Choroid plexus epithelial cell (primary cell): ENCODE results near the gene DNAJC27.
A peak's percentile ranks its signal among the peaks of the same experiment; 100 is the strongest.
"Not testable (repeated sequence)": the region's sequence is repeated elsewhere in the genome, so short reads cannot be mapped to it uniquely, and the experiment has no call there.

Experiments used
- DNase-seq: peaks from one replicate; pipeline ENCODE4 v3.0.0-alpha.2; 2010; ENCODE audit warnings: low read depth
- H3K4me3 ChIP-seq: 2 replicates; pipeline ENCODE4 v1.5.1; 2011; ENCODE audit warnings: low read depth, mild to moderate bottlenecking, control low read depth, low read length, moderate library complexity
- TF ChIP-seq, protein P1 (sequence below): conservative IDR thresholded peaks from 2 replicates; pipeline ENCODE4 v1.5.1; 2011; ENCODE audit warnings: low read depth, mild to moderate bottlenecking, control low read depth, inconsistent platforms, low read length, moderate library complexity

Gene DNAJC27

DNA sequence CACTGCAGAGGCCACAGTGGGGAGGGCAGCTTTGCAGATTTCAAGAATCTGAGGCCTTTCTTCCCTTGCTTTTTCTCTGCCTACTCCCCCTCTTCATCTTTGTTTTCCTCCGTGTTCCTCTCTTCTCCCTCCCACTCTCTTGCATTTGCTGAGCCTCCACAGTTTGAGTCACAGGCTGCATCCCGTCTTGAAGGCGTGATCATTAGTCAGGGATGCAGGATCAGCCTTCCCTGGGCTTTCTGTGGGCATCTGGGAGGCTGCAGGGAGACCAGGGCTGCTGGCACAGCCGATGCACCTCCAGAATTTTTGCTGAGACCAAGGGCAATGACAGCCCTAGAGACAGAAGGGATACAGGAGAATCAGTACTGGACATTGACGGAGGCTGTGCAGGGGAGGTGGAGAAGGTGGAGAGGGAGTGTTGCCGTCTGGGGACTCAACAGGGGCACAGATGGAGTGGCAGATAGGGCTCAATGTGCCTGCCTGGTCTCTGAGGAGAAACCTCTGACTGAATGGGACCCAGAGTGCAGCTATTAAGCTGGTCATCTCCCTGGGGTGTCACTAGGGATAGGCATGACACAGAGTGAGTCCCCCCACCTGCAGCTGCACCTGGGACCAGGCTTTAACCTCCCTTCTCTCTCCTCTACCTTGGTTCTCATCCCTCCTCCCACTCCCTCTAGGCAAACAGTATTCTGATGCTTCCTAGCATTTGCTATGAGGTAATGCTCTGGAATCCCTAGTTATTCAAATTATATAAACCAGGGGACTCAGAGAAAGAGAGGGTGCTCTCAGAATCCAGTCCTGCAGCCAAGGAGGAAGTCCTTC is 29.0 kb upstream of the DNAJC27 start:
- TF ChIP-seq, protein P1, sequence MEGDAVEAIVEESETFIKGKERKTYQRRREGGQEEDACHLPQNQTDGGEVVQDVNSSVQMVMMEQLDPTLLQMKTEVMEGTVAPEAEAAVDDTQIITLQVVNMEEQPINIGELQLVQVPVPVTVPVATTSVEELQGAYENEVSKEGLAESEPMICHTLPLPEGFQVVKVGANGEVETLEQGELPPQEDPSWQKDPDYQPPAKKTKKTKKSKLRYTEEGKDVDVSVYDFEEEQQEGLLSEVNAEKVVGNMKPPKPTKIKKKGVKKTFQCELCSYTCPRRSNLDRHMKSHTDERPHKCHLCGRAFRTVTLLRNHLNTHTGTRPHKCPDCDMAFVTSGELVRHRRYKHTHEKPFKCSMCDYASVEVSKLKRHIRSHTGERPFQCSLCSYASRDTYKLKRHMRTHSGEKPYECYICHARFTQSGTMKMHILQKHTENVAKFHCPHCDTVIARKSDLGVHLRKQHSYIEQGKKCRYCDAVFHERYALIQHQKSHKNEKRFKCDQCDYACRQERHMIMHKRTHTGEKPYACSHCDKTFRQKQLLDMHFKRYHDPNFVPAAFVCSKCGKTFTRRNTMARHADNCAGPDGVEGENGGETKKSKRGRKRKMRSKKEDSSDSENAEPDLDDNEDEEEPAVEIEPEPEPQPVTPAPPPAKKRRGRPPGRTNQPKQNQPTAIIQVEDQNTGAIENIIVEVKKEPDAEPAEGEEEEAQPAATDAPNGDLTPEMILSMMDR: no peak
- DNase-seq: peak; percentile 9
- H3K4me3 ChIP-seq: no peak overlapping the region

DNA sequence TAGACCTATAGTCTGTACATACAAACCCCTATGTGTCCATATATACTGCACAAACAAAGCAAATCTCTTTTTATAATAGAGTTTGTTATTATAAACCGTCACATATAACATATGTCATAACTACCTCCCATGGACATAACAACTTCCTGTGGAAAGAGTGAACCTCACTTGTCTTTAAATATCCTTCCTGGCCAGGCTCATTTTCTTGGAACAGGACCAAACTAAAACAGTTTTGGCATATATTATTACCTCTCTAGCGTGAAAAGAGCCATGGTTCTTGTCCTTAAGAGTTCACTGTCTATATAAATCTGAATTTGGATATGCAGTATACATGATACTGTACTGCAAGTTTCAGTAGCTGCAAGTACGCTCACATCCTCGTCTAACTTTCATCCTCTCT is 28.3 kb upstream of the DNAJC27 start:
- DNase-seq: peak; percentile 30
- H3K4me3 ChIP-seq: no peak overlapping the region
- TF ChIP-seq, protein P1: no peak

DNA sequence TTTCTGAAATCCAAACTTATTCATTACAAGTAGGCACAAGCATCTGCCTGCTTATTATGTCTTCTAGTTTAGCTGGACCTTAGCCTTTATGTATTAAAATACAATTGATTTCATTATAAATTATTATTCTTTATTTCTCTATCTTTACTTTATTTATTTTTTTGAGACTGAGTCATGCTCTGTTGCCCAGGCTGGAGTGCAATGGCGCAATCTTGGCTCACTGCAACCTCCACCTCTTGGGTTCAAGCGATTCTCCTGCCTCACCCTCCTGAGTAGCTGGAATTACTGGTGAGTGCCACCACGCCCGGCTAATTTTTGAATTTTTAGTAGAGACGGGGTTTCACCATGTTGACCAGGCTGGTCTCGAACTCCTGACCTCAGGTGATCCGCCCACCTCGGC is 27.3 kb upstream of the DNAJC27 start:
- DNase-seq, H3K4me3 ChIP-seq: not testable (repeated sequence)

DNA sequence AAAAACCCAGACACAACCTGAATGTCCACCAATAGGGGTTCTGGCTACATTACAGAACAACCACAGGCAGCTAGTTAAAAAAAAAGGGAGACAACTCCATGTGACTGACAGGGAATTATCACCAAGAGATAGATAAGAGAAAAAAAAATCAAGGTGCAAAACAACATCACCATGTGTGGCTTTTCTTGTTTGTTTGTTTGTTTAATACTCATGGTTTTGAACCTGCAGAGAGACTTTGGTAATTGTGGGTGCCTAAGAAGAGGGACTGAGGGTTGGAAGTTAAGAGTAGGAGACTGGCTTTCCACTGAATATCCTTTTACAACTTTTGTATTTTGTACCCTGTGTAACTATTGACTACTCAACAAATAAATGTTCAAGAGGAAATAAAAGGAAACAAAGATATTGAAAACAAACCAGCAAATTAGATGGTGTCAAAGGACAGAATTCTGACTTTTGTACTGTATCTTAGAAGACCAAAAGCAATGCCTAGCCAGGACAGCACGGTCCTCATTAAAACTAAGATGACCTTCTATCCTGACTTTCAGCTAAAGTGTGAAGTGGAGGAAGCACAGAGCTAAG is 22.5 kb upstream of the DNAJC27 start:
- DNase-seq: no peak
- no peak overlapping the region for H3K4me3 ChIP-seq
- TF ChIP-seq, protein P1: no peak

DNA sequence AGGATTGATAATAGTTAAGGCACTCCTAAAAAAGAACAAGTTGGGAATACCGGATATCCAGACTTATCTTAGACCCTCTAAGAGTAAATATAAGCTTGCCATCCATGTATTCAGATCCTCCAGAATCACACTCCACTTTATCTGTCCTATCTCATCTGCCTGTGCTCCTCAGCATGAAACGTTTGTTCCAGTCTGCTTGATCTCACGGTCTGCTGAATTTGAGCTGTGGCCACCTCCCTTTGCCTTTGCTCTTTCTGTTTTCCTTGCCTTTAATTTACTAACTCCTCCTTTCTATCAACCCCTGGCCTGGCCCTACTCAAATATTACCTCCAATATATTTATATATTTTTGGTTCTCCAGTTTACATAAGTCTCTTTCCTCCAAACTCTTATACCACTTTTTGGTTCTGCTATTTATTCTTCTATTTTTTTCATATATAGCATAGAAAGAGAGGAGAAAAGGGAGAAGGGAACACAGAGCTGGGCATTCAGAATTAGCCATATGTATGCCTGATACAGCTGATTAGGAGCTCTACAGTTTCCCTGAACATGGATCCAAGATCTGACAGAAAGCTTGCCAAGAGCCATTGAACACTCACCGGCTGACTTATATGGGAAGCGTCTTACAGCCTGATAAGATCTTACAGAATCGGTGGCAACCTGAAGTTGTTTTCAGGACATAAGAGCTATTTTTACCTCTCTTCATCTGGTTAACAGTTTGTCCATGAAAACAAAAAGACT is 21.8 kb upstream of the DNAJC27 start:
- TF ChIP-seq, protein P1: no peak
- DNase-seq: no peak
- H3K4me3 ChIP-seq: no peak overlapping the region

DNA sequence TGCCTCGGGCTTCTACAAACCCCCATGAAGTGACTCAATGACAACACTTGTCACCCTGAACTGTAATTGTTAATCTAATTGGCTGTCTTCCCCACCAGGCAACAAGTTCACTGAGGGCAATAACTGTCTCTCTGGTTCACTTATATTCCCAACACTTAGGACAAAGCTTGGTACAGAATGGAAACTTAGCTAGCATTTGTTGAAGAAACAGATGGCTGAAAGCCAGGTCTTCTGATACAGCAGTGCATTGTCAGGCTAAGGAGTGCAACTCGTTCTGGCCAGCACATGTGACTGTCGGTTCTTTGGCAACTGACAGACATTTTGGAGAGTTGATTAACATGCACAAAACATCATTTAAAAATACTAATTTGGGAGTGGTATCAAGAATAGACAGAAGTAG is 14.6 kb upstream of the DNAJC27 start:
- no peak overlapping the region for H3K4me3 ChIP-seq
- TF ChIP-seq, protein P1: no peak
- peak; percentile 37 for DNase-seq

DNA sequence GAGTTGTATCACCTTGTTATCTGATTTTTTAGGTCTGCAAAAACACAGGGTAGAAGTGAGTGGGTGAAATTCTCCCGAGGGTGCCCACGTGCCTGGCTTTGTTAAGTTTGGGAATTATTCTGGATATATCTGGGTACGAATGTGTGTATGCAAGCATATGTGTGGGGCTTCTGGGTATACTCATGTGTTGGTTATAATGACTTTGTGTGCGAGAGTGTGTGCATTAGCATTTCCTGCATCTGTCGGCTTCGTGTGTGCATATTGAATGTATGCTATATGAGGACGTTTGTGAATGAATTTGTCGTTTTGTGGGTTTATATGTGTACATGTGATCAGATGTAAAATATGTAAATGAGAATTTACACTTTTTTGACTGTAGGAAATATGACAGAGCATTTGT is 13.8 kb upstream of the DNAJC27 start:
- TF ChIP-seq, protein P1: no peak
- DNase-seq: no peak

More for the DNA sequence above, 13.8 kb upstream of the DNAJC27 start:
- H3K4me3 ChIP-seq: no peak overlapping the region
